Measurements from ENCODE around the gene FBRS. TPM values are rescaled to one million over a fixed set of nuclear protein-coding genes. Genes with fewer than 3 reads are reported as not detected.
"Not testable (repeated sequence)": the region's sequence is repeated elsewhere in the genome, so short reads cannot be mapped to it uniquely, and the experiment has no call there.

Gene FBRS
- total RNA-seq, 1 donor from 2014 or later = 65.0 TPM

DNA sequence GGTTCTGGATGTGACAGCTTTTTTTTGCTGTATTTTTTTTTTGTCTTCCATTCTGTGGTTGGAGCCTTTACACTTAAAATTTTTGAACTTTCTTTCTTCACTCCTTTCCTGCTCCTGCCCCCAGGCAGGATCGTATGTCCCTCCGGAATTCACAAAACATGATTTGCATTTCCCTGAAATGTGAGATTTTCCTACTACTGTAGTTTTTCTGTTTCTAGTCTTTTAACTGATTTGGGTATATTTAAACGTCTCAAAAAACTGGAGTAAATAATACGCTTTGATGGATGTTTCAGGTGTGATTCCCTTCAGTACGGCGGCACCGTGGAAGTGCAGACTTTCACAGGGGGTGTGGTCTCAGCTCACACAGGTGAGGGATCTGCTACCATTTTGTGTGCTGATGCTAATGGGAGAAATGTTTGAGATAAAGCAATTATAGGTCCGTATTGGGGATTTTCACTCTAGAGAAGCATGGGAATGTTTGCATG, 41.4 kb downstream of the FBRS start:
- no peak for ATAC-seq
- Histone ChIP-seq H3K9me3 (no peaks in the 10 kb centered on the region), H3K4me3 (peak overlapping the region; percentile 98), H3K27me3 (no peaks in the 10 kb centered on the region), H3K36me3 (peaks cover 48% of the 10 kb centered on the region), H3K4me1 (peaks cover 22% of the 10 kb centered on the region), H3K27ac (peak overlapping the region; percentile 100)
- intact Hi-C loops (cut with DNase I) = loop anchor here (10.0 kb wide), 1 partner anchor 55 kb away; no protein-coding TSS in a partner anchor
- TF ChIP-seq, protein P1, sequence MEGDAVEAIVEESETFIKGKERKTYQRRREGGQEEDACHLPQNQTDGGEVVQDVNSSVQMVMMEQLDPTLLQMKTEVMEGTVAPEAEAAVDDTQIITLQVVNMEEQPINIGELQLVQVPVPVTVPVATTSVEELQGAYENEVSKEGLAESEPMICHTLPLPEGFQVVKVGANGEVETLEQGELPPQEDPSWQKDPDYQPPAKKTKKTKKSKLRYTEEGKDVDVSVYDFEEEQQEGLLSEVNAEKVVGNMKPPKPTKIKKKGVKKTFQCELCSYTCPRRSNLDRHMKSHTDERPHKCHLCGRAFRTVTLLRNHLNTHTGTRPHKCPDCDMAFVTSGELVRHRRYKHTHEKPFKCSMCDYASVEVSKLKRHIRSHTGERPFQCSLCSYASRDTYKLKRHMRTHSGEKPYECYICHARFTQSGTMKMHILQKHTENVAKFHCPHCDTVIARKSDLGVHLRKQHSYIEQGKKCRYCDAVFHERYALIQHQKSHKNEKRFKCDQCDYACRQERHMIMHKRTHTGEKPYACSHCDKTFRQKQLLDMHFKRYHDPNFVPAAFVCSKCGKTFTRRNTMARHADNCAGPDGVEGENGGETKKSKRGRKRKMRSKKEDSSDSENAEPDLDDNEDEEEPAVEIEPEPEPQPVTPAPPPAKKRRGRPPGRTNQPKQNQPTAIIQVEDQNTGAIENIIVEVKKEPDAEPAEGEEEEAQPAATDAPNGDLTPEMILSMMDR (IDR thresholded peaks at IDR 0.05) = no peak
- no peak for DNase-seq

- H3K36me3 ChIP-seq = peaks cover 56% of the 10 kb centered on the region
These were observed 42.3 kb downstream of the FBRS start for GRCh38 chr16:30700491-30700890.

GRCh38 chr16:30700971-30701370, 42.7 kb downstream of the FBRS start:
- ATAC-seq = no peak
- intact Hi-C loops (cut with DNase I) = no loop called here
- Histone ChIP-seq H3K9me3 (no peaks in the 10 kb centered on the region), H3K4me1 (peaks cover 22% of the 10 kb centered on the region), H3K27ac (no peak overlapping the region), H3K36me3 (peaks cover 61% of the 10 kb centered on the region), H3K4me3 (no peak overlapping the region), H3K27me3 (no peaks in the 10 kb centered on the region)
- DNase-seq = no peak
- TF ChIP-seq, protein P1 (IDR thresholded peaks at IDR 0.05) = no peak

More at GRCh38 chr16:30700491-30700890, 42.3 kb downstream of the FBRS start:
- Histone ChIP-seq H3K27ac (no peak overlapping the region), H3K4me3 (no peak overlapping the region), H3K4me1 (peaks cover 22% of the 10 kb centered on the region), H3K27me3 (no peaks in the 10 kb centered on the region), H3K9me3 (no peaks in the 10 kb centered on the region)
- TF ChIP-seq, protein P1 (IDR thresholded peaks at IDR 0.05) = no peak
- no peak for ATAC-seq
- DNase-seq = no peak
- intact Hi-C loops (cut with DNase I) = no loop called here

DNA sequence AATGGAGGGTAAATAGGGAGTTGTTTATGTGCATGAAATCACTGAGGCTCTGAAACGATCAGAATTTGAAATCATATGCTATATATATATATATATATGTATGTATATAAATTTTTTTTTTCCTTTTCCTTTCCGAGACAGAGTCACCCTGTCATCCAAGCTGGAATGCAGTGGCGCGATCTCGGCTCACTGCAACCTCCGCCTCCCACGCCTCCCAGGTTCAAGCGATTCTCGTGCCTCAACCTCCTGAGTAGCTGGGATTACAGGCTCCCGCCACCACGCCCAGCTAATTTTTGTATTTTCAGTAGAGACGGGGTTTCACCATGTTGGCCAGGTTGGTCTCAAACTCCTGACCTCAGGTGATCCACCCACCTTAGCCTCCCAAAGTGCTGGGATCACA, 44.8 kb downstream of the FBRS start:
- Histone ChIP-seq H3K36me3 (peaks cover 82% of the 10 kb centered on the region), H3K4me1 (peaks cover 15% of the 10 kb centered on the region)
- intact Hi-C loops (cut with DNase I); H3K4me3 ChIP-seq; DNase-seq; H3K9me3 ChIP-seq; H3K27ac ChIP-seq; ATAC-seq; H3K27me3 ChIP-seq: not testable (repeated sequence)

DNA sequence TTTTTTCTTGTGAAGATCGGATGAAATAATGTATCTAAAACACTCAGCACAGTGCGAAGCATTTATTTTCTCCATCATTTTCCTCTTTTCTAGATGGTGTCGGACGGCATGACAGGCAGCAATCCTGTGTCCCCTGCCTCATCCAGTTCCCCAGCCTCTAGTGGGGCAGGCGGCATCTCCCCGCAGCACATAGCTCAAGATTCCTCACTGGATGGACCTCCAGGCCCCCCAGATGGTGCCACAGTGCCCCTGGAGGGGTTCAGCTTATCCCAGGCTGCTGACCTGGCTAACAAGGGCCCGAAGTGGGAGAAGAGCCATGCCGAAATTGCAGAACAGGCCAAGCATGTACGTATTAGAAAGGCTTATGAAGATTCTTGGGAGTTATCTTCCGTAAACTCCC, 45.7 kb downstream of the FBRS start:
- no peak for DNase-seq
- Histone ChIP-seq H3K27ac (no peak overlapping the region), H3K4me3 (no peak overlapping the region), H3K4me1 (peaks cover 15% of the 10 kb centered on the region), H3K36me3 (peaks cover 91% of the 10 kb centered on the region), H3K9me3 (no peaks in the 10 kb centered on the region), H3K27me3 (no peaks in the 10 kb centered on the region)
- intact Hi-C loops (cut with DNase I) = no loop called here
- TF ChIP-seq, protein P1 (IDR thresholded peaks at IDR 0.05) = no peak
- no peak for ATAC-seq

- Histone ChIP-seq H3K27ac (no peak overlapping the region), H3K9me3 (no peaks in the 10 kb centered on the region), H3K27me3 (no peaks in the 10 kb centered on the region), H3K4me1 (no peaks in the 10 kb centered on the region), H3K36me3 (peaks cover 98% of the 10 kb centered on the region), H3K4me3 (no peak overlapping the region)
- intact Hi-C loops (cut with DNase I) = no loop called here
- DNase-seq = no peak
- TF ChIP-seq, protein P1 (IDR thresholded peaks at IDR 0.05) = no peak
- no peak for ATAC-seq
These were observed 47.8 kb downstream of the FBRS start for GRCh38 chr16:30706046-30706445.

Data from upper lobe of right lung (tissue), 1 donor.